HEK293 (cell line): Measurements from ENCODE around the gene RPS6KA5.

Experiments used
- GFI1B ChIP-seq: fragments of 450-650 bp; formaldehyde crosslinking; IDR thresholded peaks from 2 replicates; pipeline ENCODE4 v1.5.1; 2016; ENCODE audit warnings: missing biosample characterization, missing genetic modification characterization
- PRDM6 ChIP-seq: fragments of 450-650 bp; formaldehyde crosslinking; IDR thresholded peaks from 2 replicates; pipeline ENCODE4 v1.5.1; 2017; ENCODE audit warnings: missing biosample characterization, missing genetic modification characterization
- SETDB1 ChIP-seq: IDR thresholded peaks from one replicate; pipeline ENCODE4 v1.6.1; 2017; ENCODE audit warnings: mild to moderate bottlenecking, low read length, moderate library complexity, mixed read lengths; ENCODE audit not compliant: insufficient read length
- SP2 ChIP-seq: fragments of 450-650 bp; formaldehyde crosslinking; IDR thresholded peaks from 2 replicates; pipeline ENCODE4 v1.5.1; 2016; ENCODE audit warnings: missing biosample characterization, missing genetic modification characterization
- WT1 ChIP-seq: fragments of 450-650 bp; formaldehyde crosslinking; IDR thresholded peaks from 2 replicates; pipeline ENCODE4 v1.5.1; 2016; ENCODE audit warnings: missing biosample characterization, missing genetic modification characterization
- YY1 ChIP-seq: fragments of 450-650 bp; formaldehyde crosslinking; IDR thresholded peaks from 2 replicates; pipeline ENCODE4 v1.5.1; 2018; ENCODE audit warnings: missing biosample characterization, missing genetic modification characterization
- ZFP3 ChIP-seq: fragments of 450-650 bp; formaldehyde crosslinking; IDR thresholded peaks from 2 replicates; pipeline ENCODE4 v1.5.1; 2016; ENCODE audit warnings: low read depth, missing biosample characterization, missing genetic modification characterization
- ZNF707 ChIP-seq: fragments of 450-650 bp; formaldehyde crosslinking; IDR thresholded peaks from 2 replicates; pipeline ENCODE4 v1.5.1; 2016; ENCODE audit warnings: missing biosample characterization, missing genetic modification characterization
- ZNF830 ChIP-seq: fragments of 450-650 bp; IDR thresholded peaks from 2 replicates; pipeline ENCODE4 v1.5.0; 2018; ENCODE audit warnings: missing biosample characterization, missing genetic modification characterization, low read depth, mild to moderate bottlenecking, moderate library complexity
- ZNF837 ChIP-seq: fragments of 450-650 bp; formaldehyde crosslinking; IDR thresholded peaks from 2 replicates; pipeline ENCODE4 v1.5.1; 2016; ENCODE audit warnings: missing biosample characterization, missing genetic modification characterization
- ZSCAN30 ChIP-seq: fragments of 450-650 bp; IDR thresholded peaks from 2 replicates; pipeline ENCODE4 v1.5.1; 2018; ENCODE audit warnings: missing biosample characterization, mild to moderate bottlenecking, missing genetic modification characterization, moderate library complexity
- TF ChIP-seq, protein P1 (sequence below): fragments of 450-650 bp; formaldehyde crosslinking; IDR thresholded peaks from 2 replicates; pipeline ENCODE4 v1.5.1; 2016; ENCODE audit warnings: missing biosample characterization, missing genetic modification characterization

- TF ChIP-seq, protein P1, sequence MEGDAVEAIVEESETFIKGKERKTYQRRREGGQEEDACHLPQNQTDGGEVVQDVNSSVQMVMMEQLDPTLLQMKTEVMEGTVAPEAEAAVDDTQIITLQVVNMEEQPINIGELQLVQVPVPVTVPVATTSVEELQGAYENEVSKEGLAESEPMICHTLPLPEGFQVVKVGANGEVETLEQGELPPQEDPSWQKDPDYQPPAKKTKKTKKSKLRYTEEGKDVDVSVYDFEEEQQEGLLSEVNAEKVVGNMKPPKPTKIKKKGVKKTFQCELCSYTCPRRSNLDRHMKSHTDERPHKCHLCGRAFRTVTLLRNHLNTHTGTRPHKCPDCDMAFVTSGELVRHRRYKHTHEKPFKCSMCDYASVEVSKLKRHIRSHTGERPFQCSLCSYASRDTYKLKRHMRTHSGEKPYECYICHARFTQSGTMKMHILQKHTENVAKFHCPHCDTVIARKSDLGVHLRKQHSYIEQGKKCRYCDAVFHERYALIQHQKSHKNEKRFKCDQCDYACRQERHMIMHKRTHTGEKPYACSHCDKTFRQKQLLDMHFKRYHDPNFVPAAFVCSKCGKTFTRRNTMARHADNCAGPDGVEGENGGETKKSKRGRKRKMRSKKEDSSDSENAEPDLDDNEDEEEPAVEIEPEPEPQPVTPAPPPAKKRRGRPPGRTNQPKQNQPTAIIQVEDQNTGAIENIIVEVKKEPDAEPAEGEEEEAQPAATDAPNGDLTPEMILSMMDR: no peak
- no peak for TF ChIP-seq ZNF837
- TF ChIP-seq GFI1B (tag by site-specific recombination): no peak
- no peak for TF ChIP-seq YY1 (tag by site-specific recombination)
- TF ChIP-seq PRDM6 (tag by site-specific recombination): no peak
- TF ChIP-seq ZNF707 (tag by site-specific recombination): no peak
- no peak for TF ChIP-seq WT1 (tag by site-specific recombination)
- TF ChIP-seq SP2 (tag by site-specific recombination): no peak
- no peak for TF ChIP-seq ZSCAN30 (tag by site-specific recombination)
- no peak for TF ChIP-seq SETDB1
- TF ChIP-seq ZNF830 (tag by site-specific recombination): no peak
- no peak for TF ChIP-seq ZFP3
These were observed 19.6 kb upstream of the RPS6KA5 start for GRCh38 chr14:91080071-91080470.
